ENCODE data around the gene CDC34.
A peak's percentile ranks its signal among the peaks of the same experiment; 100 is the strongest.

CDC34 gene

GRCh38 chr19:524062-524674, 7.4 kb upstream of the CDC34 start:
- peak; percentile 16 for DNase-seq

GRCh38 chr19:525029-525428, 6.5 kb upstream of the CDC34 start:
- DNase-seq = no peak

- DNase-seq = no peak
Measured at GRCh38 chr19:525857-526419, 5.6 kb upstream of the CDC34 start.

- DNase-seq = no peak
Measured at GRCh38 chr19:530134-531008, 1.2 kb upstream of the CDC34 start.

GRCh38 chr19:531009-531752, 379 bp upstream of the CDC34 start:
- peak; percentile 30 for DNase-seq

- no peak for DNase-seq
Measured at GRCh38 chr19:532561-533363, 1.2 kb downstream of the CDC34 start.

- no peak for DNase-seq
Measured at GRCh38 chr19:533364-534058, 2.0 kb downstream of the CDC34 start.

- DNase-seq = no peak
Measured at GRCh38 chr19:534088-534487, 2.5 kb downstream of the CDC34 start.

GRCh38 chr19:535017-535835, 3.7 kb downstream of the CDC34 start:
- DNase-seq = no peak

GRCh38 chr19:536031-536880, 4.7 kb downstream of the CDC34 start:
- DNase-seq = no peak

GRCh38 chr19:536881-537404, 5.4 kb downstream of the CDC34 start:
- no peak for DNase-seq

- DNase-seq = no peak
Measured at GRCh38 chr19:538641-539428, 7.3 kb downstream of the CDC34 start.

- DNase-seq = no peak
Measured at GRCh38 chr19:539429-540030, 8.0 kb downstream of the CDC34 start.

GRCh38 chr19:540867-541637, 9.5 kb downstream of the CDC34 start:
- no peak for DNase-seq

- DNase-seq = no peak
Measured at GRCh38 chr19:541699-542098, 10.1 kb downstream of the CDC34 start.

GRCh38 chr19:542173-542866, 10.8 kb downstream of the CDC34 start:
- no peak for DNase-seq
